Neural crest cell (in vitro differentiated cells): Measurements from ENCODE around the gene PRDM16. TPM values are rescaled to one million over a fixed set of nuclear protein-coding genes. Genes with fewer than 3 reads are reported as not detected.

Source experiments
- DNase-seq: peaks from one replicate; pipeline ENCODE4 v3.0.0; 2021; ENCODE audit warnings: low read depth, mixed read lengths, low spot score
- H3K27ac Mint-ChIP-seq: one replicate; pipeline ENCODE4 v1.8.0; 2021; ENCODE audit warnings: mild to moderate bottlenecking, mixed read lengths; ENCODE audit not compliant: unreplicated experiment
- H3K27me3 Mint-ChIP-seq: 2 replicates; pipeline ENCODE4 v1.8.0; 2021; ENCODE audit warnings: low read depth, mild to moderate bottlenecking, mixed read lengths
- H3K36me3 Mint-ChIP-seq: 2 replicates; pipeline ENCODE4 v1.8.0; 2021; ENCODE audit warnings: low read depth, mild to moderate bottlenecking, mixed read lengths
- H3K4me1 Mint-ChIP-seq: 2 replicates; pipeline ENCODE4 v1.8.0; 2021; ENCODE audit warnings: mixed read lengths
- H3K4me3 Mint-ChIP-seq: one replicate; pipeline ENCODE4 v1.8.0; 2021; ENCODE audit warnings: mild to moderate bottlenecking, mixed read lengths
- H3K9me3 Mint-ChIP-seq: 2 replicates; pipeline ENCODE4 v1.8.0; 2021; ENCODE audit warnings: mixed read lengths
- total RNA-seq: library from RNA; stranded (reverse); gene quantifications from 2 replicates; pipeline ENCODE4 v1.2.1, GENCODE V29; 2021
- TF ChIP-seq, protein P1 (sequence below): fragments of 200-600 bp; sonication (generic); conservative IDR thresholded peaks from 2 replicates; pipeline ENCODE4 v1.5.0; 2021; ENCODE audit warnings: antibody characterized with exemption, mild to moderate bottlenecking

Gene PRDM16
- total RNA-seq, 1 donor from 2014 or later = 11.7 TPM

DNA sequence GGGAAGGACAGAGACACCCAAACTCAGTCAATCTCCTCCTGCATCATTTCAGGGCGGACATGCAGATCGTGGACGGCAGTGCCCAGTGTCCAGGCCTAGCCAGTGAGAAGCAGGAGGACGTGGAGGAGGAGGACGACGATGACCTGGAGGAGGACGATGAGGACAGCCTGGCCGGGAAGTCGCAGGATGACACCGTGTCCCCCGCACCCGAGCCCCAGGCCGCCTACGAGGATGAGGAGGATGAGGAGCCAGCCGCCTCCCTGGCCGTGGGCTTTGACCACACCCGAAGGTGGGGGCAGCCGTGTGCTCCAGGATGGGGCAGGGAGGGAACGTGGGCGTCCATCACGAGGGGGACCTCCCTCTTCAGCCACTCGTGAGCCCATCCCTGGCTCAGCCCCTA, 361.8 kb downstream of the PRDM16 start:
- TF ChIP-seq, protein P1, sequence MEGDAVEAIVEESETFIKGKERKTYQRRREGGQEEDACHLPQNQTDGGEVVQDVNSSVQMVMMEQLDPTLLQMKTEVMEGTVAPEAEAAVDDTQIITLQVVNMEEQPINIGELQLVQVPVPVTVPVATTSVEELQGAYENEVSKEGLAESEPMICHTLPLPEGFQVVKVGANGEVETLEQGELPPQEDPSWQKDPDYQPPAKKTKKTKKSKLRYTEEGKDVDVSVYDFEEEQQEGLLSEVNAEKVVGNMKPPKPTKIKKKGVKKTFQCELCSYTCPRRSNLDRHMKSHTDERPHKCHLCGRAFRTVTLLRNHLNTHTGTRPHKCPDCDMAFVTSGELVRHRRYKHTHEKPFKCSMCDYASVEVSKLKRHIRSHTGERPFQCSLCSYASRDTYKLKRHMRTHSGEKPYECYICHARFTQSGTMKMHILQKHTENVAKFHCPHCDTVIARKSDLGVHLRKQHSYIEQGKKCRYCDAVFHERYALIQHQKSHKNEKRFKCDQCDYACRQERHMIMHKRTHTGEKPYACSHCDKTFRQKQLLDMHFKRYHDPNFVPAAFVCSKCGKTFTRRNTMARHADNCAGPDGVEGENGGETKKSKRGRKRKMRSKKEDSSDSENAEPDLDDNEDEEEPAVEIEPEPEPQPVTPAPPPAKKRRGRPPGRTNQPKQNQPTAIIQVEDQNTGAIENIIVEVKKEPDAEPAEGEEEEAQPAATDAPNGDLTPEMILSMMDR = no peak
- Mint-ChIP-seq H3K4me1 (peaks cover 13% of the 10 kb centered on the region), H3K27ac (no peak overlapping the region), H3K9me3 (no peaks in the 10 kb centered on the region), H3K4me3 (no peak overlapping the region), H3K27me3 (no peaks in the 10 kb centered on the region), H3K36me3 (no peaks in the 10 kb centered on the region)
- DNase-seq = no peak

DNA sequence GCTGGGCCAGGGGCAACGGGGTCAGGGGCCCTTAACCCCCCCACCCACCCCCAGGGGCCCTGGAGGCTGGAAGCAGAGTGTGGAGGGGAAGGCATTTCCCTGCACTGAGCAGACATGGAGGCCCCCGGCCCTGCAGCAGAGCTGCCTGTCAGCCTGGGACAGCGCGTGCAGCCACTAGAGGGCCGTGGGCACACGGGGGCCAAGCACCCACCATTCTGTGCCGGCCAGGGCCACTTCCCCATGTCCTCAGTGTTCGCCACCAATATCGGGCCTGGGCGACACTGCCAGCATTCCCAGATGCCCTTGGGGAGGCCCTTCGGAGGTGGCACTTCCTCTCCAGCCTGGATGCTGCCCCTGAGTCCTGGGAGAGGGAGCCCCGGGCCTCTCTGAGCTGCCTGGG, 362.3 kb downstream of the PRDM16 start:
- H3K27ac Mint-ChIP-seq = no peak overlapping the region
- no peaks in the 10 kb centered on the region for H3K9me3 Mint-ChIP-seq
- no peaks in the 10 kb centered on the region for H3K27me3 Mint-ChIP-seq

DNA sequence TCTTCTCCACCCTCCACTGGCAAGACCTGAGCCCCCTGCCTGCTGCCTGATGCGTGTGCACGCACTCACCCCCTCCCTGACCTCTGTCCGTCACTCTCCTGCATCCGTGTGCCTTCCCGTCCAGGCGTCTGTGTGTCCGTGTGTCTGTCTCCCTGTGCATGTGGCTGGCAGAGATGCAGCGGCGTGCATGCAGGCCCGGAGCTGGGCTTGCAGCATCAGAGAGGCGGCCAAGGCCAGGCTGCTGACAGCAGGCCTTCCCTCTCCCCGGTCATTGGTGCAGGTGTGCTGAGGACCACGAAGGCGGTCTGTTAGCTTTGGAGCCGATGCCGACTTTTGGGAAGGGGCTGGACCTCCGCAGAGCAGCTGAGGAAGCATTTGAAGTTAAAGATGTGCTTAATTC, 362.7 kb downstream of the PRDM16 start:
- no peak overlapping the region for H3K27ac Mint-ChIP-seq
- H3K9me3 Mint-ChIP-seq = no peaks in the 10 kb centered on the region
- H3K4me3 Mint-ChIP-seq = no peak overlapping the region
- H3K27me3 Mint-ChIP-seq = no peaks in the 10 kb centered on the region
- H3K4me1 Mint-ChIP-seq = peaks cover 18% of the 10 kb centered on the region
- DNase-seq = no peak
- TF ChIP-seq, protein P1 = no peak
- H3K36me3 Mint-ChIP-seq = no peaks in the 10 kb centered on the region

More for the DNA sequence above, 362.3 kb downstream of the PRDM16 start:
- H3K4me1 Mint-ChIP-seq = peaks cover 16% of the 10 kb centered on the region
- H3K36me3 Mint-ChIP-seq = no peaks in the 10 kb centered on the region
- TF ChIP-seq, protein P1 = peak; percentile 61
- DNase-seq = no peak
- H3K4me3 Mint-ChIP-seq = no peak overlapping the region

DNA sequence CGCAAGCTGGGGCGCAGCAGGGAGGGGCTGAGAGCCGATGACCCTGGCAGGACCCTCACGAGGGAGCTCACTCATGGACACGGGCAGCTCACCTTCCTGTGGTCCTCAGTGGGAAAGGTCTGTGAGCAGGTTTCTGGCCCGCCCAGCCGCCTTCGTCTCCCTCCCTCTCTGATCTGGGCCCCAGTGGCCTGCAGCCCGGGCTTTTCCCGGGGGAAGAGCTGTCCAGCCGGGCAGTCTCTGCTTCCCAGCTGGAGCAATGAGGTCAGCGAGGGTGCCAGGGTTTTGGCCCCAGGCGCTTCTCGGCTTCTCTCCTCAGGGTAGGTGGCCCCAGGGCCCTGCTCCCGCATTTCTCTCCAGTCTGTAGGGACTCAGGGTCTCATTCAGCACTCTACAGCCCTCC, 363.3 kb downstream of the PRDM16 start:
- TF ChIP-seq, protein P1 = no peak
- Mint-ChIP-seq H3K27ac (no peak overlapping the region), H3K9me3 (no peaks in the 10 kb centered on the region), H3K27me3 (no peaks in the 10 kb centered on the region), H3K4me3 (no peak overlapping the region), H3K4me1 (peaks cover 18% of the 10 kb centered on the region), H3K36me3 (no peaks in the 10 kb centered on the region)
- DNase-seq = no peak

DNA sequence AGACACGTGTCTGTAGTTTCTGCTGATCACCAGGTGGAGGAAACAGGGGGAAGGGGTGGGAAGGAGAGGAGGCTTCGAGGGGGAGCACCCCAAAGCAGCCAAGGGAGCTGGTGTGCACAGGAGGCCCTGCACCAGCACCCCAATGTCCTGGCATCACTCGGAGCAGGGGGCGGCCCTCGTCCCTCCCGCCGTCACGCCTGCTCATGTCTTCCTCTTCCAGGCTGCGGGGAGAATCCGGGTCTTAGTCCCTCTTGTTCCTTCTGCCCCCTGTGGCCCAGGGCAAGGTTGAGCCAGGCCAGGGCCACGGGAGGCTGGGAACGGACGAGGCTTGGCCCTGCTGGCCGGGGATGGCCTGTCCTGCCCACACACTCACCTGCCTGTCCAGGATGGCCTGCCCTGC, 364.1 kb downstream of the PRDM16 start:
- TF ChIP-seq, protein P1 = no peak
- Mint-ChIP-seq H3K4me3 (no peak overlapping the region), H3K4me1 (peaks cover 20% of the 10 kb centered on the region), H3K36me3 (no peaks in the 10 kb centered on the region), H3K9me3 (no peaks in the 10 kb centered on the region), H3K27ac (no peak overlapping the region), H3K27me3 (no peaks in the 10 kb centered on the region)
- DNase-seq = no peak
